WTC11 (cell line): Measurements from ENCODE around the gene FAM72D. TPM values are rescaled to one million over a fixed set of nuclear protein-coding genes. Genes with fewer than 3 reads are reported as not detected.
"Not testable (repeated sequence)": the region's sequence is repeated elsewhere in the genome, so short reads cannot be mapped to it uniquely, and the experiment has no call there.

Experiments
- ATAC-seq: fragments of 200-7000 bp; cut with Tn5 transposase; 2 replicates; pipeline ENCODE4 v1.10.0; 2021; ENCODE audit warnings: mild to moderate bottlenecking, moderate library complexity
- CTCF ChIA-PET: fragments of 300-600 bp; sonication (Branson Sonifier 250); formaldehyde crosslinking; loops from one replicate; lab custom pipeline; 2021; ENCODE audit warnings: antibody characterized with exemption; lab: Charles Lee
- POLR2A ChIA-PET: fragments of 350-600 bp; sonication (Branson Sonifier 250); formaldehyde crosslinking; loops from one replicate; lab custom pipeline; 2021; ENCODE audit warnings: antibody characterized with exemption; lab: Charles Lee
- DNase-seq: peaks from one replicate; pipeline ENCODE4 v3.0.0; 2021; ENCODE audit warnings: low spot score
- H3K27ac Mint-ChIP-seq: 2 replicates; pipeline ENCODE4 v1.8.0; 2021; ENCODE audit warnings: mixed read lengths
- H3K27me3 Mint-ChIP-seq: 2 replicates; pipeline ENCODE4 v1.8.0; 2021; ENCODE audit warnings: low read depth, mild to moderate bottlenecking, moderate library complexity, mixed read lengths
- H3K36me3 Mint-ChIP-seq: 2 replicates; pipeline ENCODE4 v1.8.0; 2021; ENCODE audit warnings: mixed read lengths
- H3K4me1 Mint-ChIP-seq: 2 replicates; pipeline ENCODE4 v1.8.0; 2022; ENCODE audit warnings: mixed read lengths
- H3K4me3 Mint-ChIP-seq: 2 replicates; pipeline ENCODE4 v1.8.0; 2021; ENCODE audit warnings: mild to moderate bottlenecking, moderate library complexity, mixed read lengths
- H3K9me3 Mint-ChIP-seq: 2 replicates; pipeline ENCODE4 v1.8.0; 2021; ENCODE audit warnings: mixed read lengths
- total RNA-seq: library from RNA; stranded (reverse); gene quantifications from 3 replicates; pipeline ENCODE4 v1.2.3, GENCODE V29; 2021

The FAM72D gene
- total RNA-seq, 1 experiment from 2014 or later, result 14.3 TPM

DNA sequence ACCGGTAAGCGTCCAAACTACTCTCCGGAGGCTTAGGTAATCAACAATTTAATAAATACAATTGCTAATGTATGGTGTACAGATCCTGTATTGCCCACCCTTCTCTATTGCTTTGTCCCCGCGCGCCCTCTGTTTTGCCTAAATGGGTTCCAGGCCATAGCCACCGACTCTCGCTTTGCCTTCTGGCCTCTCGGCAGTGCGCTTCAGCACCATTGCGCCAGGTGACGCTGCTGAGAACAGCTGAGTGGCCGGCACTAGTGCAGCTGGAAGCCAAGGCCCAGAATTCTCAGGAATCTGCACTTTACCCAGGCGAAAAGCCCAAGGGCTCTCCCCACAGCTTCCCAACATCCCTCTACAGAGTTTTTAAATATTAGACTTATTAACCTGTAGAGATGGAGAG lies 61.9 kb downstream of the FAM72D start:
- H3K36me3 Mint-ChIP-seq, H3K27ac Mint-ChIP-seq, DNase-seq, H3K27me3 Mint-ChIP-seq, CTCF ChIA-PET, H3K4me3 Mint-ChIP-seq, H3K4me1 Mint-ChIP-seq, H3K9me3 Mint-ChIP-seq, POLR2A ChIA-PET: not testable (repeated sequence)
- peak; percentile 79 for ATAC-seq

DNA sequence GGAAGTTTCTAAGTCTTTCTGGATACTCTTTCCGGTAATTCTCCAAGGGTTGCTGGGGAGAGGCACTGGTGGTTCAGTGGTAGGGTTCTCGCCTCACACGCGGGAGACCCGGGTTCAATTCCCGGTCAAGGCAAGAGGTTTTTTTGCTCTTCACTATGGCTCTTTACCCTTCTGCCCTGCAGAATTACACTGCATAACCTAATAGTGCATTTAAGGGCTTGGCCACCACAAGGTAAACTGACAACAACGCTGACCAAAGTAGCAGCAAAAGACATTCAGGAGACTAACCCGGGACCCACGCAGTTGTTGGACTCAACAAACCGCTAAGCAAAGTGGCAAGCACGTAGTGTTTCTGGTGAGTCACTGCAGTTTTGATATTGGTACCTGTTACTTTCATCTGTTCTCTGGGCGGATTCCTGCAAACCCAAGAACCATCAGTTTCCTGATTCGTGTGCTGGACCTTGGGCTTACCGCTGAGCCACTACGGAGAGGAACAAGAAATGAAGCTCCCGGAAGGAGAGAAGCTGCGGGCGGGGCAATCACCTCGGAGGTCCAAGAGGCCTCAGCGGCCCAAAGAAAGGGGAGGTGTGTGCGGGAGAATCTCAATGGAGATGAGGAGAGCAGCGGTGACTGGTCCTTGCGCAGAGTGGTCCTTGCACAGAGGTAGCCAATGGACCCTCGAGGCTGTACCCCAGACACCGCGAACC lies 65.4 kb downstream of the FAM72D start:
- H3K27me3 Mint-ChIP-seq, H3K36me3 Mint-ChIP-seq, H3K4me1 Mint-ChIP-seq, H3K4me3 Mint-ChIP-seq, H3K27ac Mint-ChIP-seq, CTCF ChIA-PET, POLR2A ChIA-PET, DNase-seq, H3K9me3 Mint-ChIP-seq: not testable (repeated sequence)
- ATAC-seq, result peak; percentile 71

Other genes with a start within 250 kb of the FAM72D start
- gene SRGAP2B, start 646 bp upstream of the FAM72D start, total RNA-seq, result 48.4 to 64.8 TPM (median 48.7 TPM) in 3 replicates
- gene PPIAL4D, start 146.2 kb downstream of the FAM72D start, total RNA-seq, result not detected in 3 replicates